ENCODE measurements around the gene TRIM37. TPM values are rescaled to one million over a fixed set of nuclear protein-coding genes. Genes with fewer than 3 reads are reported as not detected.
A peak's percentile ranks its signal among the peaks of the same experiment; 100 is the strongest.

Gene TRIM37
- total and polyA plus RNA-seq, 7 experiments from 2014 or later = 6.7 to 25.2 (median 18.3) TPM

- no peak overlapping the region for H3K27ac Mint-ChIP-seq
- no peak overlapping the region for H3K4me3 ChIP-seq (ENCODE audit: low read length)
- H3K9me3 Mint-ChIP-seq = no peaks in the 10 kb centered on the region
- H3K4me1 Mint-ChIP-seq = peaks cover 0 to 8% (median 5%) of the 10 kb centered on the region in 7 donors
- peaks cover 0 to 11% (median 0%) of the 10 kb centered on the region in 5 donors for H3K27me3 Mint-ChIP-seq
- no peak overlapping the region for H3K27ac ChIP-seq (ENCODE audit: low read depth, low read length)
- no peaks in the 10 kb centered on the region for H3K27me3 ChIP-seq (ENCODE audit: control insufficient read depth in 2 of 2, insufficient read depth in 2 of 2, low read length in 2 of 2)
- ChIA-PET CTCF (interaction anchor here (0.6 kb wide), 1 partner anchor 81 kb away, joined by 3 read pairs; no protein-coding TSS in a partner anchor), POLR2A (interaction anchor here (0.6 kb wide), 1 partner anchor 220 kb away, joined by 3 read pairs; no protein-coding TSS in a partner anchor)
- no peaks in the 10 kb centered on the region for H3K36me3 ChIP-seq (ENCODE audit: control insufficient read depth in 2 of 3, insufficient read depth in 3 of 3, low read length in 3 of 3)
- DNase-seq (no peak), ATAC-seq (no peak)
- H3K4me1 ChIP-seq (ENCODE audit: control insufficient read depth in 2 of 2, insufficient read depth in 2 of 2, low read length in 2 of 2) = no peaks in the 10 kb centered on the region
- intact Hi-C loops (cut with micrococcal nuclease) = no loop called here
- no peaks in the 10 kb centered on the region for H3K9me3 ChIP-seq (ENCODE audit: control insufficient read depth in 2 of 3, low read length in 3 of 3)
- no peak overlapping the region for H3K4me3 Mint-ChIP-seq
- peaks cover 0 to 3% (median 0%) of the 10 kb centered on the region in 5 donors for H3K36me3 Mint-ChIP-seq
Measured at GRCh38 chr17:58970609-58971450, 135.8 kb downstream of the TRIM37 start.

GRCh38 chr17:58969612-58970011 lies 137.1 kb downstream of the TRIM37 start:
- H3K4me1 Mint-ChIP-seq = peaks cover 0 to 8% (median 5%) of the 10 kb centered on the region in 7 donors
- CTCF ChIA-PET = no interaction called here

GRCh38 chr17:58969156-58969555 lies 137.5 kb downstream of the TRIM37 start:
- intact Hi-C loops (cut with micrococcal nuclease) = no loop called here
- H3K4me3 Mint-ChIP-seq = no peak overlapping the region
- Histone ChIP-seq H3K4me1 (ENCODE audit: control insufficient read depth in 2 of 2, insufficient read depth in 2 of 2, low read length in 2 of 2) (no peaks in the 10 kb centered on the region), H3K4me3 (ENCODE audit: low read length) (no peak overlapping the region), H3K9me3 (ENCODE audit: control insufficient read depth in 2 of 3, low read length in 3 of 3) (no peaks in the 10 kb centered on the region), H3K36me3 (ENCODE audit: control insufficient read depth in 2 of 3, insufficient read depth in 3 of 3, low read length in 3 of 3) (no peaks in the 10 kb centered on the region), H3K27ac (ENCODE audit: low read depth, low read length) (no peak overlapping the region), H3K27me3 (ENCODE audit: control insufficient read depth in 2 of 2, insufficient read depth in 2 of 2, low read length in 2 of 2) (no peaks in the 10 kb centered on the region)
- POLR2A ChIA-PET = no interaction called here
- ATAC-seq (no peak), DNase-seq (no peak)
- peaks cover 0 to 3% (median 0%) of the 10 kb centered on the region in 5 donors for H3K36me3 Mint-ChIP-seq
- H3K27me3 Mint-ChIP-seq = peaks cover 0 to 15% (median 0%) of the 10 kb centered on the region in 5 donors
- peak overlapping the region in 1 of 9 donors; percentile 51 for H3K27ac Mint-ChIP-seq
- CTCF ChIA-PET = no interaction called here
- H3K4me1 Mint-ChIP-seq = peaks cover 0 to 8% (median 5%) of the 10 kb centered on the region in 7 donors
- H3K9me3 Mint-ChIP-seq = no peaks in the 10 kb centered on the region

More at GRCh38 chr17:58969612-58970011, 137.1 kb downstream of the TRIM37 start:
- POLR2A ChIA-PET = interaction anchor here (0.6 kb wide), 1 partner anchor 277 kb away, joined by 3 read pairs; the partner anchor contains the start of gene RAD51C
- DNase-seq (no peak), ATAC-seq (no peak)
- Histone ChIP-seq H3K4me3 (ENCODE audit: low read length) (no peak overlapping the region), H3K36me3 (ENCODE audit: control insufficient read depth in 2 of 3, insufficient read depth in 3 of 3, low read length in 3 of 3) (no peaks in the 10 kb centered on the region), H3K9me3 (ENCODE audit: control insufficient read depth in 2 of 3, low read length in 3 of 3) (no peaks in the 10 kb centered on the region), H3K4me1 (ENCODE audit: control insufficient read depth in 2 of 2, insufficient read depth in 2 of 2, low read length in 2 of 2) (no peaks in the 10 kb centered on the region), H3K27ac (ENCODE audit: low read depth, low read length) (no peak overlapping the region), H3K27me3 (ENCODE audit: control insufficient read depth in 2 of 2, insufficient read depth in 2 of 2, low read length in 2 of 2) (no peaks in the 10 kb centered on the region)
- H3K36me3 Mint-ChIP-seq = peaks cover 0 to 3% (median 0%) of the 10 kb centered on the region in 5 donors
- intact Hi-C loops (cut with micrococcal nuclease) = no loop called here
- no peak overlapping the region for H3K4me3 Mint-ChIP-seq
- no peak overlapping the region for H3K27ac Mint-ChIP-seq
- H3K9me3 Mint-ChIP-seq = no peaks in the 10 kb centered on the region
- peaks cover 0 to 15% (median 0%) of the 10 kb centered on the region in 5 donors for H3K27me3 Mint-ChIP-seq

GRCh38 chr17:58968426-58969061 lies 138.1 kb downstream of the TRIM37 start:
- peak overlapping the region in 2 of 10 donors; percentile 4 to 7 for H3K4me3 Mint-ChIP-seq
- ATAC-seq = no peak
- intact Hi-C loops (cut with micrococcal nuclease) = no loop called here

GRCh38 chr17:58966208-58966607 lies 140.5 kb downstream of the TRIM37 start:
- CTCF ChIA-PET = no interaction called here
- Histone ChIP-seq H3K4me3 (ENCODE audit: low read length) (no peak overlapping the region), H3K36me3 (ENCODE audit: control insufficient read depth in 2 of 3, insufficient read depth in 3 of 3, low read length in 3 of 3) (no peaks in the 10 kb centered on the region), H3K4me1 (ENCODE audit: control insufficient read depth in 2 of 2, insufficient read depth in 2 of 2, low read length in 2 of 2) (no peaks in the 10 kb centered on the region), H3K27me3 (ENCODE audit: control insufficient read depth in 2 of 2, insufficient read depth in 2 of 2, low read length in 2 of 2) (no peaks in the 10 kb centered on the region), H3K27ac (ENCODE audit: low read depth, low read length) (no peak overlapping the region), H3K9me3 (ENCODE audit: control insufficient read depth in 2 of 3, low read length in 3 of 3) (no peaks in the 10 kb centered on the region)
- POLR2A ChIA-PET = no interaction called here
- Mint-ChIP-seq H3K9me3 (no peaks in the 10 kb centered on the region), H3K4me3 (no peak overlapping the region), H3K27me3 (peaks cover 0 to 15% (median 0%) of the 10 kb centered on the region in 5 donors), H3K4me1 (peaks cover 0 to 8% (median 5%) of the 10 kb centered on the region in 7 donors), H3K36me3 (no peaks in the 10 kb centered on the region), H3K27ac (no peak overlapping the region)
- no peak for ATAC-seq
- intact Hi-C loops (cut with micrococcal nuclease) = no loop called here
- no peak for DNase-seq

More at GRCh38 chr17:58968426-58969061, 138.1 kb downstream of the TRIM37 start:
- CTCF ChIA-PET = no interaction called here
- H3K27me3 ChIP-seq (ENCODE audit: control insufficient read depth in 2 of 2, insufficient read depth in 2 of 2, low read length in 2 of 2) = no peaks in the 10 kb centered on the region
- peaks cover 0 to 3% (median 0%) of the 10 kb centered on the region in 5 donors for H3K36me3 Mint-ChIP-seq
- no peaks in the 10 kb centered on the region for H3K36me3 ChIP-seq (ENCODE audit: control insufficient read depth in 2 of 3, insufficient read depth in 3 of 3, low read length in 3 of 3)
- no peaks in the 10 kb centered on the region for H3K9me3 Mint-ChIP-seq
- DNase-seq = no peak
- peaks cover 0 to 15% (median 0%) of the 10 kb centered on the region in 5 donors for H3K27me3 Mint-ChIP-seq
- no peaks in the 10 kb centered on the region for H3K9me3 ChIP-seq (ENCODE audit: control insufficient read depth in 2 of 3, low read length in 3 of 3)
- H3K4me1 Mint-ChIP-seq = peaks cover 0 to 8% (median 5%) of the 10 kb centered on the region in 7 donors
- H3K4me1 ChIP-seq (ENCODE audit: control insufficient read depth in 2 of 2, insufficient read depth in 2 of 2, low read length in 2 of 2) = no peaks in the 10 kb centered on the region
- H3K27ac Mint-ChIP-seq = peak overlapping the region in 1 of 9 donors; percentile 59
- no peak overlapping the region for H3K4me3 ChIP-seq (ENCODE audit: low read length)
- H3K27ac ChIP-seq (ENCODE audit: low read depth, low read length) = no peak overlapping the region
- POLR2A ChIA-PET = no interaction called here

GRCh38 chr17:58965221-58965620 lies 141.5 kb downstream of the TRIM37 start:
- Histone ChIP-seq H3K27me3 (ENCODE audit: control insufficient read depth in 2 of 2, insufficient read depth in 2 of 2, low read length in 2 of 2) (no peaks in the 10 kb centered on the region), H3K27ac (ENCODE audit: low read depth, low read length) (no peak overlapping the region), H3K4me3 (ENCODE audit: low read length) (no peak overlapping the region), H3K36me3 (ENCODE audit: control insufficient read depth in 2 of 3, insufficient read depth in 3 of 3, low read length in 3 of 3) (no peaks in the 10 kb centered on the region), H3K9me3 (ENCODE audit: control insufficient read depth in 2 of 3, low read length in 3 of 3) (no peaks in the 10 kb centered on the region), H3K4me1 (ENCODE audit: control insufficient read depth in 2 of 2, insufficient read depth in 2 of 2, low read length in 2 of 2) (no peaks in the 10 kb centered on the region)
- intact Hi-C loops (cut with micrococcal nuclease) = no loop called here
- ATAC-seq (no peak), DNase-seq (no peak)
- Mint-ChIP-seq H3K27me3 (peaks cover 0 to 12% (median 0%) of the 10 kb centered on the region in 5 donors), H3K9me3 (no peaks in the 10 kb centered on the region), H3K4me3 (no peak overlapping the region), H3K27ac (no peak overlapping the region), H3K4me1 (peaks cover 0 to 8% (median 5%) of the 10 kb centered on the region in 7 donors), H3K36me3 (no peaks in the 10 kb centered on the region)
- CTCF ChIA-PET = interaction anchor here (0.5 kb wide), 1 partner anchor 46 kb away, joined by 3 read pairs; no protein-coding TSS in a partner anchor
- POLR2A ChIA-PET = no interaction called here

All from naive thymus-derived CD4-positive, alpha-beta T cell (primary cell).